Small intestine (tissue), 7 donors: Measurements from ENCODE around the gene SESTD1. TPM values are rescaled to one million over a fixed set of nuclear protein-coding genes. Genes with fewer than 3 reads are reported as not detected.

ENCODE experiments used
- DNase-seq, 2 donors: peaks; one replicate each; pipeline versions ENCODE4 v3.0.0 to v3.0.0-alpha.2; 2013
- FAIRE-seq: peaks from 2 replicates; lab custom pipeline; 2012; peaks lifted over from hg19 to GRCh38; lab: Jason Lieb, UNC
- H3K27ac ChIP-seq, 3 donors: one replicate each; pipeline ENCODE4 v1.5.1; 2013; ENCODE audit warnings: low read length in 2 of 3, mild to moderate bottlenecking in 2 of 3, control low read depth in 1 of 3, inconsistent platforms in 1 of 3, low read depth in 1 of 3, moderate library complexity in 1 of 3
- H3K27me3 ChIP-seq, 3 donors: one replicate each; pipeline ENCODE4 v1.6.1; 2013; ENCODE audit warnings: low read length in 3 of 3, inconsistent platforms in 1 of 3; ENCODE audit not compliant: control insufficient read depth in 3 of 3, insufficient read depth in 3 of 3
- H3K36me3 ChIP-seq, 3 donors: one replicate each; pipeline ENCODE4 v1.6.1; 2013; ENCODE audit warnings: low read length in 3 of 3, inconsistent platforms in 1 of 3, low read depth in 1 of 3, mild to moderate bottlenecking in 1 of 3, moderate library complexity in 1 of 3; ENCODE audit not compliant: control insufficient read depth in 3 of 3, insufficient read depth in 2 of 3
- H3K4me1 ChIP-seq, 3 donors: one replicate each; pipeline ENCODE4 v1.6.1; 2013; ENCODE audit warnings: low read length in 2 of 3, inconsistent platforms in 1 of 3, low read depth in 1 of 3, mild to moderate bottlenecking in 1 of 3, moderate library complexity in 1 of 3; ENCODE audit not compliant: control insufficient read depth in 3 of 3, insufficient read depth in 2 of 3
- H3K4me3 ChIP-seq, 3 donors: one replicate each; pipeline ENCODE4 v1.5.1; 2013; ENCODE audit warnings: low read length in 3 of 3, control low read depth in 1 of 3, inconsistent platforms in 1 of 3, low read depth in 1 of 3, mild to moderate bottlenecking in 1 of 3, moderate library complexity in 1 of 3
- H3K9me3 ChIP-seq, 2 donors: one replicate each; pipeline ENCODE4 v1.6.1; 2013; ENCODE audit warnings: low read depth in 1 of 2, low read length in 1 of 2; ENCODE audit not compliant: control insufficient read depth in 2 of 2, insufficient read depth in 1 of 2
- WGBS, 3 donors: extraction: QIAGEN DNeasy Blood & Tissue Kit; methylation state at CpG; one replicate each; pipeline ENCODE4 v1.1.7; 2013; 5-methylcytosine and 5-hydroxymethylcytosine counted together
- polyA plus RNA-seq, 4 donors: library from polyadenylated mRNA; stranded (reverse) in 3 of 4; unstranded in 1 of 4; fragments of 200-250 nt in 3 of 4; fragments of 120-200 nt in 1 of 4; gene quantifications; one replicate each; pipeline versions ENCODE4 v1.2.1 to v1.2.3, GENCODE V29; 2013
- donor health status: healthy with polysubstance abuse.
- donor health status: control.
- donor health status: control.
- donor health status: Bipolar disorder and iron deficiency.
- donor health status: healthy.

The SESTD1 gene
- polyA plus RNA-seq, 4 donors = 10.9 to 33.2 (median 14.6) TPM

DNA sequence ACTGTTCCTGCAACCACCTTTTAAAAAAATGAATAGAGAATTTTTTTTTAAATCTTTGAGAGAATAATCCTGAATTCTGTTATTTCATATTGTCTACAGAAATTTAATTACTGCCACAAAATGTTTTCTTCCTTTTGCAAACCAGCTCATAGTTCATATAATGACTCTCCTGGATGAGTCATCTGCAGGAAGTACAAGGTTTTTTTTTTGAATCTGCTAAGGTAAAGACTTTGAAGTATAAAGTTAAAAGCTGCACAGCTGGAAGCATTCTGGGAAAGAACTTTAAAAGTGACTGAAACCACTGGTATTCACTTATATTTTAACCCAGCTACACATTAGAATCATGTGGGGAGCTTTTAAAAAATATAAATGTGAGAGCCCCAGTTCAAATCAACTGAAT, 25.4 kb downstream of the SESTD1 start:
- Histone ChIP-seq H3K27ac (peak overlapping the region in 1 of 3 donors; percentile 42), H3K4me3 (no peak overlapping the region), H3K27me3 (no peaks in the 10 kb centered on the region), H3K4me1 (peaks cover 2 to 10% (median 5%) of the 10 kb centered on the region in 3 donors), H3K9me3 (no peaks in the 10 kb centered on the region), H3K36me3 (no peaks in the 10 kb centered on the region)
- FAIRE-seq = peak; percentile 81
- DNase-seq = peak; percentile 65 to 81

DNA sequence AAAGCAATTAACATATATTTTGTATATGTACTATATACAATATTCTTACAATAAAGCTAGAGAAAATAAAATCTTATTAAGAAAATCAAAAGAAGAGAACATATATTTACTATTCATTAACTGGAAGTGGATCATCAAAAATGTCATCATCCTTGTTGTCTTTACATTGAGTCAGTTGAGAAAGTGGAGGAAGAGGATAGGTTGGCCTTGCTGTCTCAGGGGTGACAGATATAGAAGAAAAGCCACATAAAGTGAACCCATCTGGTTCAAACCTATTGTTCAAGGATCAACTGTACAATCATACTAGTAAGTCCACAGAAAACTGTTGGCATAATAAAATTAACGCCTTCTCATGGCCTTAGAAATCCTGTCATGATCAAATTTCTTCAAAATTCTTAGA, 26.6 kb downstream of the SESTD1 start:
- no peaks in the 10 kb centered on the region for H3K27me3 ChIP-seq
- no peak for DNase-seq
- no peak for FAIRE-seq
- H3K27ac ChIP-seq = no peak overlapping the region
- WGBS, 3 donors = 86 to 95% (median 92%) methylated on average over 1 of the region's 1 CpG
- peaks cover 2 to 10% (median 5%) of the 10 kb centered on the region in 3 donors for H3K4me1 ChIP-seq
- H3K36me3 ChIP-seq = peaks cover 0 to 2% (median 0%) of the 10 kb centered on the region in 3 donors
- H3K9me3 ChIP-seq = no peaks in the 10 kb centered on the region
- no peak overlapping the region for H3K4me3 ChIP-seq

DNA sequence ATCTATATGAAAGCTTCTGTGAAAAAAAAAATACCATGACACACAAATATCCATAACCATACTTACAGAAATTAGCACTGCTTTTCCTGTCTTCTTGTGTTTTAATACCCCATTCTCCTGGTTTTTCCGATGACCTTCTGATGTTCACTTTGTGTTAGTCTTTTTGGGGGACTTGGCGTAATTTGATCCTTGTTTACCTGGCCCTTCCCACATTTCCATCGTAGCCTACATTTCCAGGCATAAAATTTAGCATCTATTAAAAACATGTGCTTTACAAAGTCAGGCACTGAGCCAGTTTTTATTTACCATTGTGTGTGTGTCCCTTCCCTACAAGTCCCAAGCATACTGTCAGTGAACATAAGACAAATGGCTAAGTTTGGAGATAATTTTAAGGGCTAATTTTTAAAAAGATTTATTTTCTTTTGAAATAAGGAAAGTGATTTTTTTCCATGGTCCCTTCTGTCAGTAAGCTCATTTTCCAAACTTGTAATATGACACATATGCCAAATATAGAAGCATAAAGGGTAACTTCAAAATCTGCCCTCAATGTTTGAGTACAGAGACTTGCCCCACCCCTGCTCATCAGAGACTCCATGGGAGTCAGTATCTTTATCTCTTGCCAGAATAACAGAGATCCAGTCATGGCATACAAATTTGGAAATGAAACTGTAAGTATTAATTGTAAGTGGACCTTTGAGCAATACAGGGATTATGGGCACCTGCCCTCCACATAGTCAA, 27.3 kb downstream of the SESTD1 start:
- H3K27me3 ChIP-seq = no peaks in the 10 kb centered on the region
- no peak overlapping the region for H3K27ac ChIP-seq
- H3K9me3 ChIP-seq = no peaks in the 10 kb centered on the region
- H3K4me3 ChIP-seq = no peak overlapping the region
- H3K4me1 ChIP-seq = peaks cover 2 to 10% (median 5%) of the 10 kb centered on the region in 3 donors
- FAIRE-seq (no peak), DNase-seq (no peak)
- 75 to 92% (median 92%) methylated on average over 3 of the region's 3 CpGs for WGBS, 3 donors
- H3K36me3 ChIP-seq = peaks cover 0 to 2% (median 0%) of the 10 kb centered on the region in 3 donors

DNA sequence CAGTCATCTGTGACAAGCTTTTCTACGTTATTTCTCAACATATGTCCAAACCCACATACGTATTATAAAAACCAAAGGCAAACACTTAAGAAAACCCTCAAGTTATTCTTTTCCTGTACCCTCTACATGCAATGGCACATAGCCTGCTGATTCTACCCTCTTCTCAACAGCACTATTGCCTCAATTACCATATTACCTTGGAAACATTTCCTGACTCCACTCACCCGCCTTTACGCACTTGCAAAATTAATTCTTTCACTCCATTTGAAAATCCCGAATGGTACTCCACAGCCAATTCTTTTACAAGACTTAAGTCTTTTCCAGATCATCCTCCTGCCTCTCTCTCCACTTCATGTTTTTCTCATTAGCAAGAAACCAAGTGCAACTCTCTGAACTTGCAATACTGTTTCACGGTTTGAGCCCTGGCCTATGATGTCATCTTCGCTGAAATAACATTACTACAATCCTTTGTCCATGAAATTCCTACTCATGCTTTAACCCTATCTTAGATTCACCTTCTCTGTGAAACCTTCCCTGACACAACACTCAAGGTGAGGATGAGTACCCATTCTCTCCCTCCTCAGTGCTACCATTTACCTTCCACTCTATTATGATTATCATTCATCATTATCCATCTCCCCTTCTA, 29.0 kb downstream of the SESTD1 start:
- Histone ChIP-seq H3K27ac (no peak overlapping the region), H3K9me3 (no peaks in the 10 kb centered on the region), H3K27me3 (no peaks in the 10 kb centered on the region), H3K4me3 (no peak overlapping the region), H3K4me1 (peaks cover 2 to 10% (median 5%) of the 10 kb centered on the region in 3 donors), H3K36me3 (peaks cover 0 to 2% (median 0%) of the 10 kb centered on the region in 3 donors)
- WGBS, 3 donors = 91 to 97% (median 94%) methylated on average over 7 of the region's 7 CpGs
- DNase-seq (no peak), FAIRE-seq (no peak)

DNA sequence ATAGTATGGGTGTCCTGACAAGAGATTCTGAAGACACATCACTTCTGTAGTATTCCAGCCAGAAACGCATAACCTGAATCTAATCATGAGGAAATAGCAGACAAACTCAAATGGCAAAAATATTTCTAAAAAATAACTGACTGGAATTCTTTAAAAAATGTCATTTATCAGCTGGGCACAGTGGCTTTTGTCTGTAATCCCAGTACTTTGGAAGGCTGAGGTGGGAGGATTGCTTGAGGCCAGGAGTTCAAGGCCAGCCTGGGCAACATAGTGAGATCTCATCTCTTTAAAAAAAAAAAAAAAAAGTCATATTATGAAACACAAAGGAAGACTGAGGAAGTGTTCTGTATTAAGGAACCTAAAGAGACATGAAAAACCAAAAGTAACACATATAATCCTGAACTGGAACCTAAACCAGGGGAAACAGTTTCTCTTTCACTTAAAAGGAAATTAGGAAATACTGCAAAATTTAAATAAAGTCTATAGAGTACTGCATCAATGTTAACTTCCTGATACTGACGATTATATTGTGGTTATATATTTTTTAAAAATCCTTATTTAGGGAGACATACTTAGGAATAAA, 29.9 kb downstream of the SESTD1 start:
- 70 to 88% (median 83%) methylated on average over 2 of the region's 2 CpGs for WGBS, 3 donors
- no peak for FAIRE-seq
- Histone ChIP-seq H3K4me1 (peaks cover 0 to 9% (median 3%) of the 10 kb centered on the region in 3 donors), H3K27ac (no peak overlapping the region), H3K36me3 (peaks cover 0 to 2% (median 0%) of the 10 kb centered on the region in 3 donors), H3K9me3 (no peaks in the 10 kb centered on the region), H3K27me3 (no peaks in the 10 kb centered on the region), H3K4me3 (no peak overlapping the region)
- DNase-seq = no peak

DNA sequence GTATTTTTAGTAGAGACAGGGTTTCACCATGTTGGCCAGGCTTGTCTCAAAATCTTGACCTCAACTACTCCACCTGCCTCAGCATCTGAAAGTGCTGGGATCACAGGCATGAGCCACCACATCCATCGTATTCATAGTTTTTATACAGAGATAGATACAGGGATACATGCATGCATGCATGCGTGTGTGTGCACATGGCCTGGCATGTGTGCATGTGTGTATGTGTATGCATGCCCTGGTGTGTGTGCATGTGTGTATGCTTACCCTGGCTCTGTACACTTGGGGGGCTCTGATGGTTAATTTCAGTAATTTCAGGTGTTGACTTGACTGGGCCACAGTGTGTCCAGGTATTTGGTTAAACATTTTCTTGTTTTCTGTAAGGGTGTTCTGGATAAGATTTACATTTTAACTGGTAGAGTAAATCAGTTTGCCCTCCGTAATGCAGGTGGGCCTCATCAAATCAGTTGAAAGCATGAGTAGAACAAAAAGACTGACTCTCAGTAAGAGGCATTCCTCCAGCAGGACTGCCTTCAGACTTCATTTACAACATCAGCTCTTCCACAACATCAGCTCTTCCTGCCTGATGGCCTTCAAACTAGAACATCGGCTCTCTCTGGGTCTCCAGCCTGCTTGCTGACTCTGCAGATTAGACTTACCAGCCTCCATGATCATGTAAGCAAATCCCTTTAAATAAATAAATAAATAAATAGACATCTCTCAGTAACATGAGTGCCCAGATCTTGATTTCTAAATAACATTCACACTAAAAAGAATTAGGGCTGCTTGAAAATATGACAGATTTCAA, 30.8 kb downstream of the SESTD1 start:
- Histone ChIP-seq H3K27ac (no peak overlapping the region), H3K4me1 (peaks cover 0 to 5% (median 3%) of the 10 kb centered on the region in 3 donors), H3K36me3 (peaks cover 0 to 2% (median 0%) of the 10 kb centered on the region in 3 donors), H3K27me3 (no peaks in the 10 kb centered on the region), H3K4me3 (no peak overlapping the region), H3K9me3 (no peaks in the 10 kb centered on the region)
- FAIRE-seq = no peak
- DNase-seq = no peak
- 94 to 97% (median 95%) methylated on average over 4 of the region's 4 CpGs for WGBS, 3 donors

DNA sequence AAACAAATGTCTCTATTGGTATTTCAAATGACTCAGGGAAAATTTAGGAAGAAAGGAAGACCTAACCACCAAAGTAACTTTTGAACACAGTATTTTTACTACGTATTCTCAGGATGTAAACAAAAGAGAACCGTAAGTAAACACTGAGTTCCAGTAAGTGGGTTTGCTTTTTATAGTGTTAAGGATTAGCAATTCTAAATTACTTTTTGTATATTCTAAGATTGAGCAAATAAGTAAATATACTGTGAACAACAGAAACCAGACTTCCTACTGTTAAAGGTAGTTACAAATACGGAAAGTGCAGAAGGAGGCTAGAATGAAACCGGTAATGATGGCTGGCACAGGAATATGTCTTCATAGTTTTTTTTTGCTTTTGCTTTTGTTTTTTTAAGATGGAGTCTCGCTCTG, 31.5 kb downstream of the SESTD1 start:
- Histone ChIP-seq H3K4me1 (peaks cover 0 to 3% (median 0%) of the 10 kb centered on the region in 3 donors), H3K27ac (no peak overlapping the region), H3K36me3 (peaks cover 0 to 2% (median 0%) of the 10 kb centered on the region in 3 donors), H3K27me3 (no peaks in the 10 kb centered on the region), H3K4me3 (no peak overlapping the region), H3K9me3 (no peaks in the 10 kb centered on the region)
- no peak for FAIRE-seq
- WGBS, 3 donors = 77 to 91% (median 83%) methylated on average over 5 of the region's 5 CpGs
- no peak for DNase-seq

DNA sequence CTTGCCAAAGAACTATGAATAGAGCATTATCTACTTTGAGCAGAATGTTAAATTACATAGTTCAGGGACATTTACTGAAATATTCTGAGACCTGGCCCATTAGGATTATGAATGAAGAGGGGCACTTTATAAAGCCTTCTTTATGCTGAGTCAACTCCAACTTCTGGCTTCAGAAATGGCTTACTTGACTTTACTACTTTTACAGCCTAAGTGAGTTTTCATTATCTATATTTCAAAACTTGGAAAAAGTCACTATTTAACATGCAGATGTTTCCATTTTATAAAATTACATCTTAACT, 37.7 kb downstream of the SESTD1 start:
- H3K27me3 ChIP-seq = no peaks in the 10 kb centered on the region
- no peak overlapping the region for H3K27ac ChIP-seq
- no peaks in the 10 kb centered on the region for H3K36me3 ChIP-seq
- no peak overlapping the region for H3K4me3 ChIP-seq
- FAIRE-seq (no peak), DNase-seq (no peak)
- no peaks in the 10 kb centered on the region for H3K9me3 ChIP-seq
- no peaks in the 10 kb centered on the region for H3K4me1 ChIP-seq
